ENCODE measurements around the gene PARD3B. TPM values are rescaled to one million over a fixed set of nuclear protein-coding genes. Genes with fewer than 3 reads are reported as not detected.

The PARD3B gene
- total RNA-seq, 1 experiment from 2014 or later: 3.9 TPM

- BruUV-seq (replicated peaks): no TSS peak
- ATAC-seq: no peak
- H3K79me2 ChIP-seq (ENCODE audit: low read length): no peaks in the 10 kb centered on the region
- no peaks in the 10 kb centered on the region for H3K9me2 ChIP-seq (replicated peaks; ENCODE audit: low read length)
- ChIA-PET CTCF (no interaction called here), POLR2A (ENCODE audit: unreplicated experiment) (no interaction called here)
- H3K27me3 ChIP-seq (ENCODE audit: low read length): no peaks in the 10 kb centered on the region
- no peak overlapping the region for H2AFZ ChIP-seq (ENCODE audit: low read length)
- no peak for TF ChIP-seq EZH2 (IDR thresholded peaks at IDR 0.05; ENCODE audit: low read length, unreplicated experiment)
- TF ChIP-seq, protein P1, sequence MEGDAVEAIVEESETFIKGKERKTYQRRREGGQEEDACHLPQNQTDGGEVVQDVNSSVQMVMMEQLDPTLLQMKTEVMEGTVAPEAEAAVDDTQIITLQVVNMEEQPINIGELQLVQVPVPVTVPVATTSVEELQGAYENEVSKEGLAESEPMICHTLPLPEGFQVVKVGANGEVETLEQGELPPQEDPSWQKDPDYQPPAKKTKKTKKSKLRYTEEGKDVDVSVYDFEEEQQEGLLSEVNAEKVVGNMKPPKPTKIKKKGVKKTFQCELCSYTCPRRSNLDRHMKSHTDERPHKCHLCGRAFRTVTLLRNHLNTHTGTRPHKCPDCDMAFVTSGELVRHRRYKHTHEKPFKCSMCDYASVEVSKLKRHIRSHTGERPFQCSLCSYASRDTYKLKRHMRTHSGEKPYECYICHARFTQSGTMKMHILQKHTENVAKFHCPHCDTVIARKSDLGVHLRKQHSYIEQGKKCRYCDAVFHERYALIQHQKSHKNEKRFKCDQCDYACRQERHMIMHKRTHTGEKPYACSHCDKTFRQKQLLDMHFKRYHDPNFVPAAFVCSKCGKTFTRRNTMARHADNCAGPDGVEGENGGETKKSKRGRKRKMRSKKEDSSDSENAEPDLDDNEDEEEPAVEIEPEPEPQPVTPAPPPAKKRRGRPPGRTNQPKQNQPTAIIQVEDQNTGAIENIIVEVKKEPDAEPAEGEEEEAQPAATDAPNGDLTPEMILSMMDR (conservative IDR thresholded peaks at IDR 0.05; ENCODE audit: low read depth, low read length): no peak
- no peak for TF ChIP-seq EZH2phosphoT487 (IDR thresholded peaks at IDR 0.05; ENCODE audit: borderline replicate concordance, low read length)
- H3K9me3 ChIP-seq (ENCODE audit: low read length): no peaks in the 10 kb centered on the region
- no peaks in the 10 kb centered on the region for H4K20me1 ChIP-seq (ENCODE audit: low read length)
- H3K4me2 ChIP-seq (ENCODE audit: low read length): no peak overlapping the region
- DNase-seq: no peak
- no peak overlapping the region for H3K27ac ChIP-seq (ENCODE audit: low read length)
- H3F3A ChIP-seq (ENCODE audit: low read length, unreplicated experiment): no peaks in the 10 kb centered on the region
- no peak overlapping the region for H3K4me3 ChIP-seq (ENCODE audit: low read length)
- intact Hi-C loops (cut with micrococcal nuclease): no loop called here
- H3K4me1 ChIP-seq (ENCODE audit: insufficient read depth, low read length): no peaks in the 10 kb centered on the region
- H3K36me3 ChIP-seq (ENCODE audit: low read depth, low read length): no peaks in the 10 kb centered on the region
- no peak overlapping the region for H3K9ac ChIP-seq (ENCODE audit: low read length)
Measured at GRCh38 chr2:204687776-204688175, 142.5 kb downstream of the PARD3B start.

DNA sequence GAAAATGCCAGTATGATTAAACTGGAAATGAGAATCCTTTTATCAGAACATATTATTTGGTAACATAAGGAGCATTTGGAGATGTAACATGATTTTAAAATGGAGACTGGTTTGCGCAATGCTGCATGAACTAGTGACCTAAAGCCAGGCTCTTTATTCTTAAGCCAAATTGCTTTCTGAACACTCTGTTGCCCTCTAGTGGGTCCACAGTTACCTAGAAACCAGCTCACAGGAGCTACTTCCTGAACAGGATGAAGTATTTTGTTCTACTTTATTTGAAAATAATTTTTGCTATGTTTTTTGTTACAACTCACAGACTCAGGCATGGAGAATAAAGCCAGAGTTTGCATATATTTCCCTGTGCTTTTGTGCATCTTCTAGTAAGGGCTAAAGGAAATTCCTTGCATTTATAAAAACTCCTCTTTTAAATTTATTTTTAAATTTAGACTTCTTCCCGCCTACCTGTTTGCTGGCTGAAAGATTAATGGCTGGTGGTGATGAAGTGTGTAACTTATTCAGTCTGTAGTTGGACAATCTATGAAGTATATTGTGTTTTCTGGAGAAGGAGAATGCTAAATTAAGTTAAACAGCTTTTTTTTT lies 146.7 kb downstream of the PARD3B start:
- H3K9me2 ChIP-seq (replicated peaks; ENCODE audit: low read length): no peaks in the 10 kb centered on the region
- BruUV-seq (replicated peaks): no TSS peak
- TF ChIP-seq, protein P1 (conservative IDR thresholded peaks at IDR 0.05; ENCODE audit: low read depth, low read length): peak; percentile 89
- no peak for TF ChIP-seq EZH2 (IDR thresholded peaks at IDR 0.05; ENCODE audit: low read length, unreplicated experiment)
- no peak for TF ChIP-seq EZH2phosphoT487 (IDR thresholded peaks at IDR 0.05; ENCODE audit: borderline replicate concordance, low read length)
- H3K4me2 ChIP-seq (ENCODE audit: low read length): no peak overlapping the region
- no peaks in the 10 kb centered on the region for H4K20me1 ChIP-seq (ENCODE audit: low read length)
- peak; percentile 88 for DNase-seq
- H3K27ac ChIP-seq (ENCODE audit: low read length): no peak overlapping the region
- H3K9ac ChIP-seq (ENCODE audit: low read length): no peak overlapping the region
- H3K79me2 ChIP-seq (ENCODE audit: low read length): no peaks in the 10 kb centered on the region
- intact Hi-C loops (cut with micrococcal nuclease): loop anchor here (1.0 to 10.0 kb wide), 7 partner anchors 45 to 547 kb away; partner anchors contain the start of gene PARD3B
- no peak overlapping the region for H3K4me3 ChIP-seq (ENCODE audit: low read length)
- no peaks in the 10 kb centered on the region for H3K4me1 ChIP-seq (ENCODE audit: insufficient read depth, low read length)
- H3F3A ChIP-seq (ENCODE audit: low read length, unreplicated experiment): no peaks in the 10 kb centered on the region
- H3K9me3 ChIP-seq (ENCODE audit: low read length): no peaks in the 10 kb centered on the region
- H3K36me3 ChIP-seq (ENCODE audit: low read depth, low read length): no peaks in the 10 kb centered on the region
- ATAC-seq: peak; percentile 84
- POLR2A ChIA-PET (ENCODE audit: unreplicated experiment): no interaction called here
- H2AFZ ChIP-seq (ENCODE audit: low read length): no peak overlapping the region
- no peaks in the 10 kb centered on the region for H3K27me3 ChIP-seq (ENCODE audit: low read length)
- CTCF ChIA-PET: interaction anchor here (0.5 to 1.0 kb wide), 11 partner anchors 14 to 984 kb away, joined by 3 to 7 read pairs (median 3); no protein-coding TSS in a partner anchor

GRCh38 chr2:204692790-204693189 lies 147.5 kb downstream of the PARD3B start:
- H3K27me3 ChIP-seq (ENCODE audit: low read length): no peaks in the 10 kb centered on the region
- H3K4me3 ChIP-seq (ENCODE audit: low read length): no peak overlapping the region
- TF ChIP-seq EZH2phosphoT487 (IDR thresholded peaks at IDR 0.05; ENCODE audit: borderline replicate concordance, low read length) (no peak), EZH2 (IDR thresholded peaks at IDR 0.05; ENCODE audit: low read length, unreplicated experiment) (no peak)
- TF ChIP-seq, protein P1 (conservative IDR thresholded peaks at IDR 0.05; ENCODE audit: low read depth, low read length): no peak
- H2AFZ ChIP-seq (ENCODE audit: low read length): no peak overlapping the region
- POLR2A ChIA-PET (ENCODE audit: unreplicated experiment): no interaction called here
- no peaks in the 10 kb centered on the region for H3F3A ChIP-seq (ENCODE audit: low read length, unreplicated experiment)
- DNase-seq (no peak), ATAC-seq (no peak)
- H3K4me1 ChIP-seq (ENCODE audit: insufficient read depth, low read length): no peaks in the 10 kb centered on the region
- no peaks in the 10 kb centered on the region for H3K36me3 ChIP-seq (ENCODE audit: low read depth, low read length)
- no peak overlapping the region for H3K27ac ChIP-seq (ENCODE audit: low read length)
- CTCF ChIA-PET: no interaction called here
- no peaks in the 10 kb centered on the region for H3K9me2 ChIP-seq (replicated peaks; ENCODE audit: low read length)
- BruUV-seq (replicated peaks): no TSS peak
- H3K79me2 ChIP-seq (ENCODE audit: low read length): no peaks in the 10 kb centered on the region
- no peak overlapping the region for H3K9ac ChIP-seq (ENCODE audit: low read length)
- no peaks in the 10 kb centered on the region for H4K20me1 ChIP-seq (ENCODE audit: low read length)
- intact Hi-C loops (cut with micrococcal nuclease): loop anchor here (1.0 to 10.0 kb wide), 7 partner anchors 45 to 548 kb away; partner anchors contain the start of gene PARD3B
- H3K4me2 ChIP-seq (ENCODE audit: low read length): no peak overlapping the region
- no peaks in the 10 kb centered on the region for H3K9me3 ChIP-seq (ENCODE audit: low read length)

Measured in PC-3 (cell line).